ENCODE results near the gene FREM2. TPM values are rescaled to one million over a fixed set of nuclear protein-coding genes. Genes with fewer than 3 reads are reported as not detected.

Gene FREM2
- total and polyA plus RNA-seq, 2 of the 4 experiments (the other 2 are of a cell fraction): not detected

- no TSS peak for BruUV-seq (replicated peaks)
- Histone ChIP-seq H4K20me1 (ENCODE audit: insufficient read depth, low read length) (no peaks in the 10 kb centered on the region), H3K56ac (ENCODE audit: extremely low read depth, insufficient read depth, low read length) (no peak overlapping the region), H3K4me3 (ENCODE audit: insufficient read depth, low read depth, low read length) (no peak overlapping the region), H3K27ac (ENCODE audit: insufficient read depth, low read length) (no peak overlapping the region), H3K4me1 (ENCODE audit: control insufficient read depth, insufficient read depth, low read length) (no peaks in the 10 kb centered on the region), H4K5ac (ENCODE audit: low read depth, low read length) (no peak overlapping the region), H3K4me2 (ENCODE audit: low read depth, low read length) (no peak overlapping the region), H2AK5ac (ENCODE audit: low read depth, low read length) (no peak overlapping the region), H3K9ac (ENCODE audit: low read depth, low read length) (no peak overlapping the region), H3K4ac (ENCODE audit: low read depth, low read length) (no peak overlapping the region), H3K27me3 (ENCODE audit: control insufficient read depth, insufficient read depth, low read length) (no peaks in the 10 kb centered on the region), H3K23ac (ENCODE audit: low read depth, low read length) (no peak overlapping the region), H2BK5ac (ENCODE audit: low read depth, low read length, poor library complexity, severe bottlenecking) (no peak overlapping the region), H4K91ac (ENCODE audit: insufficient read depth, low read depth, low read length) (no peak overlapping the region), H2AK9ac (replicated peaks; ENCODE audit: low read depth, low read length, poor library complexity) (no peak overlapping the region), H2BK15ac (ENCODE audit: low read depth, low read length) (no peak overlapping the region), H3K18ac (ENCODE audit: low read depth, low read length) (no peak overlapping the region), H4K8ac (ENCODE audit: low read depth in 2 of 2, low read length in 2 of 2) (no peak overlapping the region), H3K9me1 (ENCODE audit: insufficient read depth, low read length) (no peaks in the 10 kb centered on the region), H3K9me3 (ENCODE audit: control insufficient read depth, insufficient read depth, low read length) (no peaks in the 10 kb centered on the region), H2BK20ac (ENCODE audit: low read depth, low read length) (no peak overlapping the region), H2AFZ (replicated peaks; ENCODE audit: low read length, poor library complexity) (no peak overlapping the region), H3K36me3 (ENCODE audit: control insufficient read depth, insufficient read depth, low read length) (no peaks in the 10 kb centered on the region), H2BK120ac (ENCODE audit: low read depth, low read length) (no peak overlapping the region), H3K79me1 (ENCODE audit: low read depth in 1 of 2, low read length in 2 of 2) (no peaks in the 10 kb centered on the region), H3K14ac (replicated peaks; ENCODE audit: low read depth, low read length) (no peak overlapping the region)
- in situ Hi-C loops (cut with MboI; ENCODE audit: low sequenced_read_pairs) (no loop called here), intact Hi-C loops (cut with micrococcal nuclease) (no loop called here), dilution Hi-C loops (cut with HindIII; ENCODE audit: low sequenced_read_pairs, unreplicated experiment) (no loop called here)
- ChIA-PET CTCF (no interaction called here), POLR2A (ENCODE audit: unreplicated experiment) (no interaction called here)
- ATAC-seq (ENCODE audit: low read depth): no peak
- TF ChIP-seq CHD1 (IDR thresholded peaks at IDR 0.05; ENCODE audit: low read depth, low read length): no peak
- TF ChIP-seq POLR2A (IDR thresholded peaks at IDR 0.05; ENCODE audit: low read depth, low read length): no peak
- no peak for TF ChIP-seq RCOR1 (IDR thresholded peaks at IDR 0.05; ENCODE audit: insufficient replicate concordance, low read length)
- no peak for TF ChIP-seq SMC3 (IDR thresholded peaks at IDR 0.05; ENCODE audit: low read depth, low read length)
- no peak for TF ChIP-seq MAZ (IDR thresholded peaks at IDR 0.05; ENCODE audit: borderline replicate concordance, low read depth, low read length)
- no peak for TF ChIP-seq FOS (IDR thresholded peaks at IDR 0.05; ENCODE audit: low read depth, low read length)
- TF ChIP-seq MAFK (IDR thresholded peaks at IDR 0.05; ENCODE audit: low read depth, low read length): no peak
- TF ChIP-seq RFX5 (IDR thresholded peaks at IDR 0.05; ENCODE audit: low read depth, low read length): no peak
- no peak for TF ChIP-seq RAD21 (IDR thresholded peaks at IDR 0.05; ENCODE audit: low read length)
- TF ChIP-seq BHLHE40 (IDR thresholded peaks at IDR 0.05; ENCODE audit: low read depth, low read length): no peak
- TF ChIP-seq, protein P1, sequence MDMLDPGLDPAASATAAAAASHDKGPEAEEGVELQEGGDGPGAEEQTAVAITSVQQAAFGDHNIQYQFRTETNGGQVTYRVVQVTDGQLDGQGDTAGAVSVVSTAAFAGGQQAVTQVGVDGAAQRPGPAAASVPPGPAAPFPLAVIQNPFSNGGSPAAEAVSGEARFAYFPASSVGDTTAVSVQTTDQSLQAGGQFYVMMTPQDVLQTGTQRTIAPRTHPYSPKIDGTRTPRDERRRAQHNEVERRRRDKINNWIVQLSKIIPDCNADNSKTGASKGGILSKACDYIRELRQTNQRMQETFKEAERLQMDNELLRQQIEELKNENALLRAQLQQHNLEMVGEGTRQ (IDR thresholded peaks at IDR 0.05; ENCODE audit: low read depth, low read length): no peak
- TF ChIP-seq MXI1 (IDR thresholded peaks at IDR 0.05; ENCODE audit: borderline replicate concordance, low read depth, low read length): no peak
- TF ChIP-seq NFE2L2 (IDR thresholded peaks at IDR 0.05; ENCODE audit: low read depth, low read length): no peak
- TF ChIP-seq CEBPB (IDR thresholded peaks at IDR 0.05; ENCODE audit: low read depth, low read length): no peak
- no peak for TF ChIP-seq ELK1 (IDR thresholded peaks at IDR 0.05; ENCODE audit: borderline replicate concordance, low read depth, low read length)
- TF ChIP-seq, protein P2, sequence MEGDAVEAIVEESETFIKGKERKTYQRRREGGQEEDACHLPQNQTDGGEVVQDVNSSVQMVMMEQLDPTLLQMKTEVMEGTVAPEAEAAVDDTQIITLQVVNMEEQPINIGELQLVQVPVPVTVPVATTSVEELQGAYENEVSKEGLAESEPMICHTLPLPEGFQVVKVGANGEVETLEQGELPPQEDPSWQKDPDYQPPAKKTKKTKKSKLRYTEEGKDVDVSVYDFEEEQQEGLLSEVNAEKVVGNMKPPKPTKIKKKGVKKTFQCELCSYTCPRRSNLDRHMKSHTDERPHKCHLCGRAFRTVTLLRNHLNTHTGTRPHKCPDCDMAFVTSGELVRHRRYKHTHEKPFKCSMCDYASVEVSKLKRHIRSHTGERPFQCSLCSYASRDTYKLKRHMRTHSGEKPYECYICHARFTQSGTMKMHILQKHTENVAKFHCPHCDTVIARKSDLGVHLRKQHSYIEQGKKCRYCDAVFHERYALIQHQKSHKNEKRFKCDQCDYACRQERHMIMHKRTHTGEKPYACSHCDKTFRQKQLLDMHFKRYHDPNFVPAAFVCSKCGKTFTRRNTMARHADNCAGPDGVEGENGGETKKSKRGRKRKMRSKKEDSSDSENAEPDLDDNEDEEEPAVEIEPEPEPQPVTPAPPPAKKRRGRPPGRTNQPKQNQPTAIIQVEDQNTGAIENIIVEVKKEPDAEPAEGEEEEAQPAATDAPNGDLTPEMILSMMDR (conservative IDR thresholded peaks at IDR 0.05; ENCODE audit: low read depth, low read length): no peak
- no CpG with 5 or more reads among the region's 4 CpGs for WGBS, 2 experiments (ENCODE audit: extremely low coverage in 2 of 2, insufficient read length in 1 of 2)
- DNase-seq: no peak
These were observed 12.7 kb upstream of the FREM2 start for GRCh38 chr13:38674208-38674607.

Measured in IMR-90 (cell line).